Fibroblast of lung (primary cell): Measurements from ENCODE around the gene ABCF2. TPM values are rescaled to one million over a fixed set of nuclear protein-coding genes. Genes with fewer than 3 reads are reported as not detected.

Source experiments
- DNase-seq, 2 donors: peaks; one replicate each; pipeline versions ENCODE4 v3.0.0 to v3.0.0-alpha.2; 2010; ENCODE audit warnings: low read depth in 2 of 2
- H2AFZ ChIP-seq: 2 replicates; pipeline ENCODE4 v1.5.1; 2012; ENCODE audit warnings: low read length, control low read depth, inconsistent platforms
- H3K27ac ChIP-seq: 2 replicates; pipeline ENCODE4 v1.5.1; 2011; ENCODE audit warnings: low read length, control low read depth; ENCODE audit not compliant: insufficient read depth
- H3K27me3 ChIP-seq: 2 replicates; pipeline ENCODE4 v1.5.1; 2011; ENCODE audit warnings: mild to moderate bottlenecking, low read length; ENCODE audit not compliant: control insufficient read depth, insufficient read depth
- H3K36me3 ChIP-seq: 2 replicates; pipeline ENCODE4 v1.5.1; 2011; ENCODE audit warnings: low read length; ENCODE audit not compliant: control insufficient read depth, insufficient read depth
- H3K4me1 ChIP-seq: 2 replicates; pipeline ENCODE4 v1.5.1; 2011; ENCODE audit warnings: low read length; ENCODE audit not compliant: control insufficient read depth, insufficient read depth; ENCODE audit errors: extremely low read depth
- H3K4me2 ChIP-seq: 2 replicates; pipeline ENCODE4 v1.5.1; 2011; ENCODE audit warnings: low read length, control low read depth; ENCODE audit not compliant: insufficient read depth; ENCODE audit errors: extremely low read depth
- H3K4me3 ChIP-seq, 4 experiments: fragments of 200-600 bp in 1 of 4; sonication (generic) in 1 of 4; replicated peaks in 1 of 4; 2 replicates each; pipeline ENCODE4 v1.5.1; 2011 to 2016; ENCODE audit warnings: low read length in 4 of 4, low read depth in 3 of 4, mild to moderate bottlenecking in 3 of 4, control low read depth in 2 of 4, inconsistent platforms in 1 of 4, mixed read lengths in 1 of 4; ENCODE audit not compliant: insufficient read depth in 1 of 4; ENCODE audit errors: control extremely low read depth in 1 of 4
- H3K79me2 ChIP-seq: 2 replicates; pipeline ENCODE4 v1.5.1; 2012; ENCODE audit warnings: mild to moderate bottlenecking, low read length, inconsistent platforms; ENCODE audit not compliant: control insufficient read depth, insufficient read depth
- H3K9ac ChIP-seq: 2 replicates; pipeline ENCODE4 v1.5.1; 2011; ENCODE audit warnings: mild to moderate bottlenecking, low read length, control low read depth; ENCODE audit not compliant: insufficient read depth
- H3K9me3 ChIP-seq: 2 replicates; pipeline ENCODE4 v1.5.1; 2012; ENCODE audit warnings: low read depth, low read length; ENCODE audit not compliant: control insufficient read depth, insufficient read depth
- H4K20me1 ChIP-seq: 2 replicates; pipeline ENCODE4 v1.5.1; 2011; ENCODE audit warnings: low read length; ENCODE audit not compliant: control insufficient read depth, insufficient read depth; ENCODE audit errors: extremely low read depth
- CTCF ChIP-seq, 2 donors: IDR thresholded peaks in 1 of 2; conservative IDR thresholded peaks in 1 of 2; 1 replicate in 1 of 2; 2 replicates in 1 of 2; pipeline ENCODE4 v1.5.1; 2011 to 2012; ENCODE audit warnings: low read length in 2 of 2, control low read depth in 1 of 2, inconsistent platforms in 1 of 2, low read depth in 1 of 2, mild to moderate bottlenecking in 1 of 2
- EZH2 ChIP-seq: IDR thresholded peaks from 2 replicates; pipeline ENCODE4 v1.5.1; 2012; ENCODE audit warnings: low read length, control low read depth, mild to moderate bottlenecking; ENCODE audit errors: missing control alignments
- polyA plus RNA-seq, 2 donors: library from polyadenylated mRNA; depleted of rRNA in 1 of 2; stranded (reverse) in 1 of 2; unstranded in 1 of 2; fragments of >200 nt; gene quantifications; 2 replicates each; pipeline ENCODE4 v1.2.1, GENCODE V29; 2011 to 2012; ENCODE audit warnings: missing spikeins in 1 of 2
- total RNA-seq: library from RNA; depleted of rRNA; stranded (reverse); fragments of >200 nt; gene quantifications from 2 replicates; pipeline ENCODE4 v1.2.1, GENCODE V29; 2014

Gene ABCF2
- total and polyA plus RNA-seq, 2 donors (not counting 1 experiment from before 2014, with no cell fraction given): 41.6 to 46.4 TPM

GRCh38 chr7:151274936-151275812 is 48.2 kb upstream of the ABCF2 start:
- Histone ChIP-seq H3K27me3 (peaks cover 7% of the 10 kb centered on the region), H3K27ac (no peak overlapping the region), H3K9ac (no peak overlapping the region), H3K4me1 (no peaks in the 10 kb centered on the region), H3K4me3 (no peak overlapping the region), H4K20me1 (no peaks in the 10 kb centered on the region), H2AFZ (no peak overlapping the region), H3K36me3 (no peaks in the 10 kb centered on the region), H3K9me3 (no peaks in the 10 kb centered on the region), H3K79me2 (no peaks in the 10 kb centered on the region), H3K4me2 (no peak overlapping the region)
- no peak for TF ChIP-seq EZH2
- no peak for TF ChIP-seq CTCF (conservative IDR thresholded peaks at IDR 0.05 in 1 of 2, IDR thresholded peaks at IDR 0.05 in 1 of 2; ENCODE audit: low read depth in 1 of 2, low read length in 2 of 2)
- DNase-seq: no peak

DNA sequence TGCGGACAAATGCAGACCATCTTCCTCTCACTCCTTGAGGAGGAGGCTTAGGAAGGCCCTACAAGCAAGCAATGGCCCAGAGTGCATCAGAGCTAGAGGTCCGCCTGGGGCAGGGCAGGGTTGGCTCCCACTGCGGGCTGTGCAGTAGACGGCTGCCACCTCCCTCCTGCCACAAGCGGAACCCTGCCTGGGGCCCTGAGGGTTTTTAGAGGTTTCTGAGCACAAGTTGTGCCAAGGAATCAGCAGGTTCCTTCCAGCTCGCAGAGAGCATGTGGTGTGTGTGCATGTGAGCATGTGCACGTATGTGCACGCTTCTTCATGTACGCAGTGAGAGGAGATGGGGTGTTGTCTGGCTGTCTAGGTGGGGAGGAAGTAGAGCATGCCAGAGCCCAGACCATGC is 47.4 kb upstream of the ABCF2 start:
- TF ChIP-seq EZH2: no peak
- no peak for TF ChIP-seq CTCF (conservative IDR thresholded peaks at IDR 0.05 in 1 of 2, IDR thresholded peaks at IDR 0.05 in 1 of 2; ENCODE audit: low read depth in 1 of 2, low read length in 2 of 2)
- H3K4me1 ChIP-seq: no peaks in the 10 kb centered on the region
- H3K79me2 ChIP-seq: no peaks in the 10 kb centered on the region
- no peaks in the 10 kb centered on the region for H3K36me3 ChIP-seq
- DNase-seq: no peak
- H3K9me3 ChIP-seq: no peaks in the 10 kb centered on the region
- H3K27ac ChIP-seq: no peak overlapping the region
- no peaks in the 10 kb centered on the region for H4K20me1 ChIP-seq
- no peak overlapping the region for H3K4me3 ChIP-seq
- H3K9ac ChIP-seq: no peak overlapping the region
- H3K4me2 ChIP-seq: no peak overlapping the region
- H2AFZ ChIP-seq: no peak overlapping the region
- H3K27me3 ChIP-seq: peaks cover 7% of the 10 kb centered on the region

GRCh38 chr7:151273651-151274390 is 46.8 kb upstream of the ABCF2 start:
- Histone ChIP-seq H3K27ac (no peak overlapping the region), H3K4me1 (no peaks in the 10 kb centered on the region), H3K4me2 (no peak overlapping the region), H3K36me3 (no peaks in the 10 kb centered on the region), H3K9ac (no peak overlapping the region), H3K9me3 (no peaks in the 10 kb centered on the region), H2AFZ (no peak overlapping the region), H4K20me1 (no peaks in the 10 kb centered on the region), H3K79me2 (no peaks in the 10 kb centered on the region), H3K27me3 (peaks cover 7% of the 10 kb centered on the region), H3K4me3 (no peak overlapping the region)
- DNase-seq: no peak
- no peak for TF ChIP-seq EZH2
- TF ChIP-seq CTCF (conservative IDR thresholded peaks at IDR 0.05 in 1 of 2, IDR thresholded peaks at IDR 0.05 in 1 of 2; ENCODE audit: low read depth in 1 of 2, low read length in 2 of 2): no peak
